Pons (tissue), 1 donor: ENCODE data around the gene IQSEC1.
A peak's percentile ranks its signal among the peaks of the same experiment; 100 is the strongest.

ENCODE experiments used
- DNase-seq: peaks from one replicate; pipeline ENCODE4 v3.0.0-alpha.2; 2016; ENCODE audit warnings: low spot score

The IQSEC1 gene

GRCh38 chr3:12935023-12935860 lies 138.0 kb downstream of the IQSEC1 start:
- no peak for DNase-seq

GRCh38 chr3:12934431-12934830 lies 138.8 kb downstream of the IQSEC1 start:
- no peak for DNase-seq

- DNase-seq: no peak
These were observed 139.3 kb downstream of the IQSEC1 start for GRCh38 chr3:12933901-12934300.

- no peak for DNase-seq
These were observed 140.5 kb downstream of the IQSEC1 start for GRCh38 chr3:12932754-12933153.

- no peak for DNase-seq
These were observed 140.9 kb downstream of the IQSEC1 start for GRCh38 chr3:12932347-12932746.

GRCh38 chr3:12931273-12931905 lies 141.8 kb downstream of the IQSEC1 start:
- no peak for DNase-seq

GRCh38 chr3:12929801-12930200 lies 143.4 kb downstream of the IQSEC1 start:
- DNase-seq: no peak

- DNase-seq: no peak
These were observed 146.6 kb downstream of the IQSEC1 start for GRCh38 chr3:12926660-12927059.

GRCh38 chr3:12925648-12926047 lies 147.6 kb downstream of the IQSEC1 start:
- DNase-seq: no peak

- no peak for DNase-seq
These were observed 148.8 kb downstream of the IQSEC1 start for GRCh38 chr3:12924437-12924836.

- no peak for DNase-seq
These were observed 150.3 kb downstream of the IQSEC1 start for GRCh38 chr3:12922881-12923431.

GRCh38 chr3:12922306-12922705 lies 150.9 kb downstream of the IQSEC1 start:
- peak; percentile 26 for DNase-seq

- no peak for DNase-seq
These were observed 151.5 kb downstream of the IQSEC1 start for GRCh38 chr3:12921736-12922135.

GRCh38 chr3:12920967-12921366 lies 152.3 kb downstream of the IQSEC1 start:
- DNase-seq: no peak

- no peak for DNase-seq
These were observed 154.0 kb downstream of the IQSEC1 start for GRCh38 chr3:12919205-12919604.

GRCh38 chr3:12918231-12918630 lies 155.0 kb downstream of the IQSEC1 start:
- DNase-seq: no peak

GRCh38 chr3:12916159-12916558 lies 157.1 kb downstream of the IQSEC1 start:
- peak; percentile 39 for DNase-seq

GRCh38 chr3:12914088-12914487 lies 159.1 kb downstream of the IQSEC1 start:
- no peak for DNase-seq

GRCh38 chr3:12911881-12912415 lies 161.3 kb downstream of the IQSEC1 start:
- no peak for DNase-seq

- no peak for DNase-seq
These were observed 162.7 kb downstream of the IQSEC1 start for GRCh38 chr3:12910356-12911099.

- no peak for DNase-seq
These were observed 163.5 kb downstream of the IQSEC1 start for GRCh38 chr3:12909710-12910109.

GRCh38 chr3:12908859-12909258 lies 164.4 kb downstream of the IQSEC1 start:
- no peak for DNase-seq
